HG02973 (cell line): ENCODE results near the gene CAMTA1.

Source experiments
- ATAC-seq: cut with Tn5 transposase; IDR thresholded peaks from one replicate; pipeline ENCODE4 v1.9.1; 2021; ENCODE audit warnings: moderate library complexity; ENCODE audit not compliant: unreplicated experiment

Gene CAMTA1

GRCh38 chr1:6996866-6997265, 211.6 kb downstream of the CAMTA1 start:
- ATAC-seq: no peak

DNA sequence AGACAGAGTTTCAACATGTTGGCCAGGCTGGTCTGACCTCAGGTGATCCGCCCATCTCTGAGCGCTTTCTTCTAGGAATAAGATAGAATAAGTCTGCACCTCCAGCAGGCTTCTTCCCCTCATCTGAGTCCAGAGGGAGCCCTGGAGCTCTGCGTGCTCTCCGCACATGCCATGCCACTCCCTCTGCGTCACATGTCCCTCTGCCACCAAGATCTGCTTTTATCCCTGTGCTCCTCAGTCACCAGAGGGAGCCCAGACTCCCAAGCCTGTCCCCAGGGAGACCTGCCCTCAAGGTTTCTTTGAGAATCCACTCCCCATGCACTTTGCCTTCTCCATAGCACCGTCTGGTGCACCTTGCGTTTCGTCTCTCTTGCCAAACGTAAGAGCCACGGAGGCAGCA, 213.0 kb downstream of the CAMTA1 start:
- no peak for ATAC-seq

DNA sequence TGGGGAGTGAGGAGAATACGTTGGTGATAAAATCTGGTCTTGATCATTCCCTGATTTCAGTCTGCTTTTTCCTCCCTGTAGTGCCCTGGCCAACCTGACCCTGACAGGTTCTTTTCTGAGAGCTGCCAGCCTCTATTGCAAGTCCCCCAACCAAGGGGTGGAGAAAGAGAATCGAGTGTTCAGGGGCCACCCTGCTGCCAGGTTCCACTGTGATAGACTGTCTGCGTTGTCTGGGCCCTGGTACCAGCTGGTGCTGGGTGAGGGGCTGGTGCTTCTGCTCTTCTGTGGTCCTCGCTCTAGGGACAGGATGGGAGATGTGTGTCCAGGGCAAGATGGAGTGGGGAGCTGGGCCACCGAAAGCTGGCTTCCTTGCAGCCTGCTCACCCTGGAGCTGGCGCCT, 214.6 kb downstream of the CAMTA1 start:
- ATAC-seq: no peak

DNA sequence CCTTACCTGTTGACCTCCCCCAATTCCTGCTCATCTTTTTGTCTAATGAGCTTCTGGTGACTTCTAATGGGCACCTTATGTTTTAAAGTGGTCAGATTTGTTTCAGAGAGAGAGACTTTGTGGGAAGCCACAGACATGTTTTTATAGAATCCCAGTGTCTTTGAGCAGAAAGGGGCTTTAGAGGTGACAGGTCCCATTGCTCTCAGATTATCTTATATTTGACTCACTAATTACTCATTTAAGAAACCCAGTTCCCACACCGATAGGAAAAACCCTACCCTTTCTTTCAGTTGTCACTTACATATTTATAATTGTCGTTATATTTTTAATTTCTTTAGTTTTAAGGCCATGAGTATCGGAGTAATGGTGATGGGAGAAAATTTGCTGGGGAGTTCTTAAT, 215.5 kb downstream of the CAMTA1 start:
- no peak for ATAC-seq

GRCh38 chr1:7002728-7003127, 217.5 kb downstream of the CAMTA1 start:
- no peak for ATAC-seq

DNA sequence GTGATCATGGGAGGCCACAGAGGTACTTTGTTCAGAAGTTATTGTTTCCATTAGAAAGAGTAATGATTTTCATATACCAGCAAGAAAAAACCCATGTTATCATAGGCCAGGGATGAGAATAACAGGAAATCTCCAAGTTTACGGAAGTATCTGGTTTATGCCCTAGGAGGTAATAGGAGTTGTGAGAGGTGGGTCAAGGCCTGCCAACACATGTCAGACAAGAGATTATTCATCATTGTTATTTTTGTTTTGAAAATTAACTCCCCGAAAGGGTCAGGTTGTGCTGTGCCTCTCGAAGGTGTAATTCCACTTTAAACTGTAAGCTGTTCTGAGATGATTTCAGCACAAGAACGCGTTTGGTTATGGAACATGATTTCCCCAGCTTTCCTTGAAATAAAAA, 218.4 kb downstream of the CAMTA1 start:
- no peak for ATAC-seq

GRCh38 chr1:7004181-7004580, 218.9 kb downstream of the CAMTA1 start:
- no peak for ATAC-seq

- ATAC-seq: no peak
Measured at GRCh38 chr1:7005762-7006161, 220.5 kb downstream of the CAMTA1 start.

DNA sequence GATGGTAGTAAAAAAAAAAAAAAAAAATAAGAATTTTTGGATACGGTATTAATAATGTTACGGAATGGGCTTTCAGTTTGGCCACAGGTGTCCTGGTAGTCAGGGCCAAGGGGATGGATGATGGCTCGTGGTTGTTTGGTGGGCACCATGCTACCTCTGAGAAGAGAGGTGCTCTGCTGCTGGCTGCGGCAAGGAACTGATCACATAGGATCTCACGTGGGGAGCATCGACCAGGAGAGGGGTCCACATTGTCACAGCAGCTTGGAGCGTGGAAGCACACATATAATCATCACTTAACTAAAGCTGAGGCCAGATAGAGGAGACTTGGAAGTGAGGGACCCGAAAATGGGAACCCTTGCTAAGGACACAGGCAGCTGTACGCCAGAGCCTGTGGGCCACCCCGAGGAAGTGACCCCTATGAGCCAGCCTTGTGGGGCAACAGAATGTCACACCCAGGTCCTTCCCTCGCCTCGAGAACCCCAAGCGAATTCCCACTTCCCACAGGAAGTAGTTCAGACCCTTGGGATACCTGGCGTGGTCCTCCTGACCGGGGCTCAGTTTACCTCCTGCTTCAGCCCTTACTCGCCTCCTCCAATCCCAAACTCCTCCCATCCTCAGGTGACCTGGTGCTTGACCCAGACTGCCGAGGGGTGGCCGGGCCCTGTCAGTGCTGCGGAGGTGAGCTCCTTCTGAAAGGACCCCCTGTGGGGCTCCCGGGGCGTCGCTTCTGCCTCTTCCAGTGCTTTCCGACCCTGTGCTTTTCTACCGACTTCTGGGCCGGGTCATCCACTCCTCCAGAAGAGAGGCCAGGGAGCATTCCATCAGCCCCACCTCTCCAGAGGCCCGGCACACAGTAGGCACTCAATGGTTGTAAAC, 222.0 kb downstream of the CAMTA1 start:
- ATAC-seq: no peak

GRCh38 chr1:7007902-7008301, 222.6 kb downstream of the CAMTA1 start:
- ATAC-seq: no peak

DNA sequence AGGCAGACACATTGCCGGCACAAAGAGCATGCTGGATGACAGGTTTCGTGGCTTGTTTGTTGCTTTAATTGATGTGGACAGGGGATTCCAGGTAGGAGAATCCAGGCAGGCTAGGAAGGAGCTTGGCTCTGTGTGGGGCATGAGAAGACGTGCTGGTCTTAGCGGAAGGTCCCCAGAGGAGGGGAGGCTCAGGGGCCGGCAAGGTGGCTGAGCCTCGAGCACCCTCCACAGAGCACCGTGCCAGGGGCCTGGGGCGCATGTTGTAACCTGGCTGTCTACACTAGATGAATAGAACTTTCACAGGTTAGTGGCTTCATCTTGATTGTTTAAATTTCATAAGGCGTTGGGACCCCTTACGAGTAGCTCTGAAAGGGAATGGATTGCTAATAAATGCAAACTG, 223.1 kb downstream of the CAMTA1 start:
- no peak for ATAC-seq

DNA sequence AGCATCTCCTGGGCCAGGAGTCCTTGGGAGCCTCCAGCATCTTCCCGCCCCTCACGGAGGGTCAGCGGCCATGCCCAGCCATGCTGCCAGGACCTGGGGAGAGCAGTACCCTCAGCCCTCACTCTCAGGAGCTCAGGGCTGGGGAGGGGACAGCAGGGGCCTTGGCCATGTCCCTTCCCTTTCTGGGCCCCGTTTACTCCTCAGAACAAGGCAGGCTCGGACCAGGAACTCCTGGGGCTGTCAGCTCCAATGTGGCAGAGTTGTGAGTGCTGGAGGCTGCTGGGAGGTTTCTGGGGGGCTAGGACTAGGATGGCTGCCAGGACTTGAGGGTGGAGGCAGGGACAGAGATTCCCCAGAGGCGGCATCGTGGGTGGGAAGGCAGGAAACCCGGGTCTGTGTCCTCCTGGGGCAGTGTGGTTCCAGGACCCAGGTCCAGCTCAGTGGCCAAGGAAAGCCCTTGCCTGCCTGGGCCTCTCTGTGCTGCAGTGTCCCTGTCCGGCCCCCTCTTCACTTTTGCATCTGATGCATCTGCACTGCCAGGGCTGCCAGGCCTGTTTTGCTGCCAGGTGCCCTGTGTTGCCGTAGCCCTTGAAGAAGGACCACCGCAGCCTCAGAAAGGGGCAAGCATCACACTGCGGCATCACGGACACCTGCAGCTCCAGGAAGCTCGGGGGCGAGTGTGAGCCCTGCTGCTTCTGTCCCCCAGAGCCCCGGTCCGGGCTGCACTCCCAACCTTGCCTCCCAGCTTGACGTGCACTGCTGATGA, 223.9 kb downstream of the CAMTA1 start:
- no peak for ATAC-seq

- ATAC-seq: no peak
Measured at GRCh38 chr1:7009741-7010525, 224.7 kb downstream of the CAMTA1 start.

DNA sequence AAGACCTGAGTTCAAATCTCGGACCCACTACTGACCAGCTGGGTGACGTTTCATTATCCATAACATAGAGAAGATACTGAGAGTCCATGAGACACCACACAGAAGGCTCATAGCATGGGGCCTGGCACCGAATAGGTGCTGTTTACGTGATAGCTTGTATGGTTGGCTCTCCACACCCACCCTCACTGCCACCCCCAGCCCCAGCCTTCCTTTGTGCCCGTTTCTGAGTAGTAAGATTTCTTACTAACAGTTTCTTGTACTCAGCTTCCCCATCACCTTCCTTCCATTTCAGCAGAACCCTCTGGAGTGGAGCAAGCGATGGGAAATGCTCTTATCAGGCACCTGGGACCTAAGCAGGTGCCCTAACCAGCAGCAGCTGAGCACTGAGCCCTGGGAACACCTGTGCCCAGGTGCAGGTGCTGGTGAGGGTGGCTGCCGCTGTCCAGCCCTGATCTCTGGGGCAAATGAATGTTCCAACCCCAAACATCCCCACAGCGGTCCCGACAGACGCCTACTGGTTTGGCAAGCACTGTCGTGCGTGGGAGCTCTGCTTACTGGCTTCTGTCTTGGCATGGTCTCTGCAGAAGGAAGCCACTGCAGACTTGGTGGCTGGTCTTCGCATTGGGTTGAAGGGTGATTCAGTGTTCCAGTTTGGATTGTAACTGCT, 225.4 kb downstream of the CAMTA1 start:
- no peak for ATAC-seq

DNA sequence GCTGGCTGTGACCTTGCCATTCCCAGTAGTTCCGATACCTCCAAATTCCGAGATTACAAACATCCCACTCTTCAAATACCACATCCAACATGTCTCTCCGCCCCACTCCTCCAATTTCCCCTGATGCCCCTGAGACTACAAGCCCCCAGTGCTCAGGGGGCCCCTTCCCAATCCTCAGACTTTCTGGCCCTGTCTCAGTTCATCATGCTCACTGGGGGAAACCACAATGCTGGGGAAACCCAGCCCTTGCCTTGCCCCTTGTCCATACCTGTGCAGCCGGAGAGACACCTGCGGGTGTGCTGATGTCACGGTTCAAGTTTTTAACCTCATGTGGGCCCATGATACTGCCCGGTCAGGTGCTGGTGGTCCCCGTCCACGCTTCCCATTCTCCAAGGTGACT, 226.6 kb downstream of the CAMTA1 start:
- ATAC-seq: no peak

GRCh38 chr1:7012461-7012924, 227.2 kb downstream of the CAMTA1 start:
- no peak for ATAC-seq

DNA sequence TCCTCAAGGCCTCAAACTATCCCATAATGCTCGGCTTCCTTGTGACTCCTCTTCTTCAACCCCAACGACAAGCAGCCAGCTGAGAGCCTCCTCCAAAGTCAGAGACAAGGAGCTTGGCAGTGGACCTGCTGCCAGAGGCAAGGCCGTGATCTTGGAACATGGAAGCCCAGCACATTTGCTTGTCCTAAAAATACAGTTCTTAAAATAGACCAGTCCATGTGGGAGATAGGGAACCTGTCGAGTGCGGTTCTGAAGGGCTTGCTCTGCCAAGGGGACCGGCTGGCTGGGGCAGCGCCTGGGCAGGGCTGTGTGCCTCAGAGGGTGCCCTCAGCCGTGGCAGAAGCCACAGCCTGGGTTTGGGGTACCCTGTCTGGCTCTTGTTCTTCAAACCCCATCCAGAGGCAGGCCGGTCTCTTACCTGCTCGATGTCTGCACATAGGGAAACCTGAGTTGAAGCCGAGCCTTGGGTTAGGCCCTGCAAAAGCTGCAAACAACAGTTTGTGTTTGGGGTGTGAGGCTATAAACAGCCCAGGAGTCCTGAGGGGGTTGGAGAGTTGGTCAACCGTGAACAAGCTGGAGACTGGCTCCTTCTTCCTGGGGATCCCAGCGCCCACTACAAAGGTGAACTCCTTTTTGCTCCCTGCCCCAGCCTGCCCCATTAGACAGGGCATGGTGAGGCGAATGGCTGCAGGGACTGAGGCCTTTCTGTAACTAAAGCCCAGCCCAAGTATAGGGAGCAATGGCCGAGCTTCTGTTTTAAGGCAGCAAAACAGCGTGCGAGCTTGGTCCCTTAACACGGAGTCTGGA, 228.8 kb downstream of the CAMTA1 start:
- ATAC-seq: no peak

DNA sequence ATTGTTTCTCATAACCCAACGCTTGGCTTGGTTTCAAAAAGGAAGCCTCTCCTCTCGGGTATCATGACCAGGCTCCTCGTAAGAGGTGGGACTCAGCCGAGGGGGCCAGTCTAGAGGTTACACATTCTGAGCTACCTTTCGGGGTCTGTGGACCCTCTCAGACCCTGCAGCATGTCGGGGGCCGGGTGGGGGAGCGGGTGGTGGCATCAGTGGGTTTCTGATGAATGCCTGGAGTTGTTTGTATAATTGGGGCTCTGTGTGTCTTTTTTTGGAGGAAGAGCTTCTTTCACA, 229.3 kb downstream of the CAMTA1 start:
- ATAC-seq: no peak

DNA sequence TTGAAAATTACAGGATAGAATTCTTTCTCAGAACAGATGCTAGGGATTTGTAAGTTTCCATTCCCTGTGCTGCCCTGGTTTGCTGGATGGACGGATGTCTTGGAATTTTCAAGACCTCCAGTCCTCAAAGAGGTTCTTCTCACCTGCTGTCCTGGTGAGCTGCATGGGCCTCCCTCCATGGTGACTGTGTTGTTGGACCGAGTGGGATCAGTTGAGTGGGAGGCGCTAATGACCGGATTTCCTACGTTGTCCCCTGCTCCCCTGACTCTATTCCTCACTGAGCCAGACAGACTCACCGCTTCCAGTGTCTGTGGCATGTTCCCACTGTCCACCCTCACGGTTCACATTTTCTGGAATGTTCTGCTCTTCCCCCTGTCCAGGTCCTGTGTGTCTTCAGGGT, 229.8 kb downstream of the CAMTA1 start:
- no peak for ATAC-seq

DNA sequence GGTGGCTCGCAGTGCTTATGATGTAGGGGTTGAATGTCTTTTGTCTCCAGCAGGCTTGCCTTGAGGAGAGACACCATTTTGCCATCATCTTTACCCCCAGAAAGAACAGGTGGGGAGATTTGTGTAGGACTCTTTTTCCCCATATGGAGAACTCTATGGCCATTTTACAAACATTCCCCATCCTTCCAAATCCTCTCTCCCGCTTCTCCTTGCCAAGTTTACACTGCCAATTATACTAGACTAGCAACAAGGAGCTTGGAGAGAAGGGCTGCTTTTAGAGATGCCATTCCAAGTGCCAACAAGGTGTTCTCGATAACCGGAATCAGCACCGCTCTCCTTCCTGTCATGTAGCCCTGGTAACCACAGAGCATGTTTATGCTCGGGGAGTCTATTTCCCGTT, 233.1 kb downstream of the CAMTA1 start:
- ATAC-seq: no peak
